Measurements from ENCODE around the gene SLC30A2. TPM values are rescaled to one million over a fixed set of nuclear protein-coding genes. Genes with fewer than 3 reads are reported as not detected.

Gene SLC30A2
- total and polyA plus RNA-seq, 10 of the 15 experiments (the other 5 are each of a cell fraction or from before 2014, with no cell fraction given), result 0.13 TPM; not detected in 9

- TF ChIP-seq SPI1 (IDR thresholded peaks at IDR 0.05; ENCODE audit: borderline replicate concordance, insufficient read depth, low read depth, low read length), result no peak
These were observed 31.6 kb upstream of the SLC30A2 start (continued) for GRCh38 chr1:26077524-26077923.

- BruUV-seq (replicated peaks), result no TSS peak
- no peaks in the 10 kb centered on the region for H3K9me3 ChIP-seq (replicated peaks; ENCODE audit: control insufficient read depth, insufficient read depth, low read length)
- no peaks in the 10 kb centered on the region; a peak in 2 of 4 replicates for H3K27me3 ChIP-seq (replicated peaks in 1 of 2; ENCODE audit: control insufficient read depth in 2 of 2, insufficient read depth in 2 of 2, low read length in 1 of 2)
- no peak overlapping the region for H3K4me3 ChIP-seq
- intact Hi-C loops (cut with micrococcal nuclease; ENCODE audit: unreplicated experiment) (no loop called here), in situ Hi-C loops (cut with MboI) (no loop called here)
- WGBS (ENCODE audit: insufficient coverage, insufficient replicate concordance, low lambda C conversion rate, missing lambda C conversion rate), result 12% methylated on average over 3 of the region's 3 CpGs
- no peak overlapping the region for H2AFZ ChIP-seq (ENCODE audit: control insufficient read depth, low read depth, low read length)
- no peaks in the 10 kb centered on the region; the same call in 1 of the 2 replicates for H4K20me1 ChIP-seq (ENCODE audit: control insufficient read depth, insufficient read depth)
- no peak overlapping the region for H3K4me2 ChIP-seq (ENCODE audit: control insufficient read depth, insufficient read depth)
- SMC1A ChIA-PET (ENCODE audit: uncharacterized antibody, unreplicated experiment), result no interaction called here
- H3K36me3 ChIP-seq (ENCODE audit: control insufficient read depth in 2 of 2, insufficient read depth in 2 of 2, low read length in 1 of 2), result no peaks in the 10 kb centered on the region
- DNase-seq (ENCODE audit: low read depth, low spot score), result no peak
- FAIRE-seq, result no peak
- no peaks in the 10 kb centered on the region for H3K4me1 ChIP-seq (ENCODE audit: control insufficient read depth, insufficient read depth, low read length)
- RAD21 ChIA-PET (ENCODE audit: unreplicated experiment), result no interaction called here
- CTCF ChIA-PET, result no interaction called here
- ATAC-seq, result no peak
- POLR2A ChIA-PET, result no interaction called here
- no peaks in the 10 kb centered on the region for H3K79me2 ChIP-seq (ENCODE audit: control insufficient read depth, insufficient read depth, low read length)
- H3K9ac ChIP-seq (ENCODE audit: control insufficient read depth, insufficient read depth, low read length), result no peak overlapping the region
- H3K27ac ChIP-seq (ENCODE audit: control insufficient read depth, insufficient read depth), result no peak overlapping the region
- TF ChIP-seq NRF1 (conservative IDR thresholded peaks at IDR 0.05; ENCODE audit: low read depth, low read length), result no peak
- no peak for TF ChIP-seq ESRRA (IDR thresholded peaks at IDR 0.05; ENCODE audit: low read length)
- no peak for TF ChIP-seq EED (IDR thresholded peaks at IDR 0.05; ENCODE audit: low read depth)
- no peak for TF ChIP-seq ATF7 (IDR thresholded peaks at IDR 0.05; ENCODE audit: low read depth)
- no peak for TF ChIP-seq KDM1A (IDR thresholded peaks at IDR 0.05; ENCODE audit: borderline replicate concordance)
- TF ChIP-seq CEBPB (IDR thresholded peaks at IDR 0.05; ENCODE audit: borderline replicate concordance in 1 of 2, low read depth in 2 of 2, low read length in 2 of 2), result no peak
- no peak for TF ChIP-seq STAT3 (IDR thresholded peaks at IDR 0.05; ENCODE audit: low read depth, low read length)
- no peak for TF ChIP-seq RELB (IDR thresholded peaks at IDR 0.05; ENCODE audit: low read depth)
- no peak for TF ChIP-seq CBX5 (IDR thresholded peaks at IDR 0.05; ENCODE audit: low read depth)
- TF ChIP-seq CTCF (IDR thresholded peaks at IDR 0.05 in 2 of 3, conservative IDR thresholded peaks at IDR 0.05 in 1 of 3; ENCODE audit: control insufficient read depth in 2 of 3, extremely low read depth in 1 of 3, insufficient read depth in 1 of 3, low read depth in 3 of 3, low read length in 3 of 3), result no peak
- no peak for TF ChIP-seq ZNF207 (IDR thresholded peaks at IDR 0.05; ENCODE audit: borderline replicate concordance)
- TF ChIP-seq SRF (IDR thresholded peaks at IDR 0.05; ENCODE audit: low read depth in 2 of 2, low read length in 2 of 2), result no peak
- no peak for TF ChIP-seq PBX3 (IDR thresholded peaks at IDR 0.05; ENCODE audit: insufficient replicate concordance, low read depth, low read length)
- TF ChIP-seq USF1 (IDR thresholded peaks at IDR 0.05; ENCODE audit: borderline replicate concordance, extremely low read length, insufficient read depth, low read depth, low read length), result no peak
These were observed 29.7 kb upstream of the SLC30A2 start for GRCh38 chr1:26075421-26076144.
